ENCODE measurements around the gene PPM1H.

Gene PPM1H

DNA sequence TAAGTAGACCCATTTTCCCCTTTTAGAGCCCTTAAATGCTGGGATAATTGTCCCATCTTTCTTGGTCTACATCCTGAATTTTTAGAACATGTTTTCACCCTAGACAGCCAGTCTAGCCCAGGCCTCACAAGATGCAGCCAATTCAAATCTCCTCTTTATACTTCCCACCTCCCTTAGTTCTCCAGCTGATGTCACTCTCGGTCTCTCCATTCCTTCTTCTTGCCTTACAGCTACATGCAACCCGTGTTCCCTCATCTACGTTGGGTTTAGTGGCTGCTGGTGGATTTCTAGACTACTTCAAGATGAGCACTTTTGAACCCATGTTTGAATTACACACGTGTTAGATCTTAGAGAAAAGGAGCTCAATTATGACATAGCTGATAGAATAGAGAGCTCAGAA lies 132.0 kb downstream of the PPM1H start:
- Histone ChIP-seq H3K4me2 (ENCODE audit: insufficient read depth, low read length) (no peak overlapping the region), H3K4me1 (ENCODE audit: insufficient read depth, low read length) (0 out of 2 replicates have a peak, but pooled peaks cover 4% of the 10 kb centered on the region), H3K27me3 (ENCODE audit: insufficient read depth, low read length, poor library complexity) (no peaks in the 10 kb centered on the region), H2AFZ (ENCODE audit: low read depth, low read length) (no peak overlapping the region), H4K20me1 (ENCODE audit: insufficient read depth, low read length) (no peaks in the 10 kb centered on the region), H3K9me3 (ENCODE audit: insufficient read depth, low read length, severe bottlenecking) (no peaks in the 10 kb centered on the region), H3K79me2 (ENCODE audit: insufficient read depth, low read length) (no peaks in the 10 kb centered on the region), H3K27ac (ENCODE audit: low read length) (no peak overlapping the region), H3K9ac (ENCODE audit: low read depth, low read length) (no peak overlapping the region), H3K4me3 (ENCODE audit: low read depth in 1 of 2, low read length in 2 of 2) (no peak overlapping the region), H3K36me3 (ENCODE audit: insufficient read depth, low read length) (no peaks in the 10 kb centered on the region)
- TF ChIP-seq EZH2 (IDR thresholded peaks at IDR 0.05; ENCODE audit: borderline replicate concordance, low read depth, low read length, severe bottlenecking): no peak
- TF ChIP-seq, protein P1, sequence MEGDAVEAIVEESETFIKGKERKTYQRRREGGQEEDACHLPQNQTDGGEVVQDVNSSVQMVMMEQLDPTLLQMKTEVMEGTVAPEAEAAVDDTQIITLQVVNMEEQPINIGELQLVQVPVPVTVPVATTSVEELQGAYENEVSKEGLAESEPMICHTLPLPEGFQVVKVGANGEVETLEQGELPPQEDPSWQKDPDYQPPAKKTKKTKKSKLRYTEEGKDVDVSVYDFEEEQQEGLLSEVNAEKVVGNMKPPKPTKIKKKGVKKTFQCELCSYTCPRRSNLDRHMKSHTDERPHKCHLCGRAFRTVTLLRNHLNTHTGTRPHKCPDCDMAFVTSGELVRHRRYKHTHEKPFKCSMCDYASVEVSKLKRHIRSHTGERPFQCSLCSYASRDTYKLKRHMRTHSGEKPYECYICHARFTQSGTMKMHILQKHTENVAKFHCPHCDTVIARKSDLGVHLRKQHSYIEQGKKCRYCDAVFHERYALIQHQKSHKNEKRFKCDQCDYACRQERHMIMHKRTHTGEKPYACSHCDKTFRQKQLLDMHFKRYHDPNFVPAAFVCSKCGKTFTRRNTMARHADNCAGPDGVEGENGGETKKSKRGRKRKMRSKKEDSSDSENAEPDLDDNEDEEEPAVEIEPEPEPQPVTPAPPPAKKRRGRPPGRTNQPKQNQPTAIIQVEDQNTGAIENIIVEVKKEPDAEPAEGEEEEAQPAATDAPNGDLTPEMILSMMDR (IDR thresholded peaks at IDR 0.05; ENCODE audit: borderline replicate concordance, extremely low read depth, low read length, poor library complexity, severe bottlenecking): no peak
- ATAC-seq (ENCODE audit: insufficient read depth, low read depth) (no peak), DNase-seq (no peak)

DNA sequence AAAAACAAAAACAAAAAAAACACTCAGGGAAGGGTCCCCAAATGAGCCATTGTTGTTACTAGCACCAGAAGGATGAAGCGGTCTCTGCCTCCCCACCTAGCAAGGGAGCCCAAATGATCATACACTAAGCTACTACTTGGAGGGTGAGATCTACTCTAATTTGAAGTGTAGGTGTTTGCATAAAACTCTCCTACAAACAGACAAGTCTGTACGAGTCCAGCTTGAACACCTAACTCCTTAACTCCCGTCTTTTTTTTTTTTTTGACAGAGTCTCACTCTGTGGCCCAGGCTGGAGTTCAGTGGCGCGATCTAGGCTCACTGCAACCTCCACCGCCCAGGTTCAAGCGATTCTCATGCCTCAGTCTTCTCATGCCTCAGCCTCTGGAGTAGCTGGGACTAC lies 132.6 kb downstream of the PPM1H start:
- DNase-seq: no peak
- no peaks in the 10 kb centered on the region for H3K79me2 ChIP-seq (ENCODE audit: insufficient read depth, low read length)
- H3K4me3 ChIP-seq (ENCODE audit: low read depth in 1 of 2, low read length in 2 of 2): no peak overlapping the region
- H3K27ac ChIP-seq (ENCODE audit: low read length): no peak overlapping the region
- no peaks in the 10 kb centered on the region for H3K9me3 ChIP-seq (ENCODE audit: insufficient read depth, low read length, severe bottlenecking)
- ATAC-seq (ENCODE audit: insufficient read depth, low read depth): no peak
- no peak overlapping the region for H3K9ac ChIP-seq (ENCODE audit: low read depth, low read length)
- no peaks in the 10 kb centered on the region for H4K20me1 ChIP-seq (ENCODE audit: insufficient read depth, low read length)
- 0 out of 2 replicates have a peak, but pooled peaks cover 4% of the 10 kb centered on the region for H3K4me1 ChIP-seq (ENCODE audit: insufficient read depth, low read length)
- H3K4me2 ChIP-seq (ENCODE audit: insufficient read depth, low read length): no peak overlapping the region
- TF ChIP-seq, protein P1 (IDR thresholded peaks at IDR 0.05; ENCODE audit: borderline replicate concordance, extremely low read depth, low read length, poor library complexity, severe bottlenecking): no peak
- TF ChIP-seq EZH2 (IDR thresholded peaks at IDR 0.05; ENCODE audit: borderline replicate concordance, low read depth, low read length, severe bottlenecking): no peak
- H3K27me3 ChIP-seq (ENCODE audit: insufficient read depth, low read length, poor library complexity): no peaks in the 10 kb centered on the region
- no peak overlapping the region for H2AFZ ChIP-seq (ENCODE audit: low read depth, low read length)
- no peaks in the 10 kb centered on the region for H3K36me3 ChIP-seq (ENCODE audit: insufficient read depth, low read length)

DNA sequence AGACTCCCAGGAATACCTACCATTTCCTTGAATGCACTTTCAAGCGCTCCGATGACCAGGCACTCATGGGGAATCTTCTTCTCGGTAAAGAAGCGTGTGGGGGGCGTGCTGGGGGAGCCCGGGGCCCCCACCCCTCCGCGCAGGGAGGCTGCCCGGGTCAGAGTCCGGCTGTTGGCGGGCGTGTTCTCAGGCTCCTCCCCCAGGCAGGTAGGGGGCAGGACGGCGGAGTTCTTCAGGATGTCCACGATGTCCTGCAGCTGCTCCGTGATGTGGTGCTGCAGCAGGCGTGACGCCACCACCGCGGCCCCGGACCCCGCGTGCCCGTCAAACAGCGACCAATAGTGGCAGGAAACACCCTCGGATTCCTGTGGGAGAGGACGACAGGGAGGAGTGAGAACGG lies 133.2 kb downstream of the PPM1H start:
- no peak overlapping the region for H3K4me2 ChIP-seq (ENCODE audit: insufficient read depth, low read length)
- TF ChIP-seq, protein P1 (IDR thresholded peaks at IDR 0.05; ENCODE audit: borderline replicate concordance, extremely low read depth, low read length, poor library complexity, severe bottlenecking): no peak
- no peak for TF ChIP-seq EZH2 (IDR thresholded peaks at IDR 0.05; ENCODE audit: borderline replicate concordance, low read depth, low read length, severe bottlenecking)
- no peak overlapping the region for H2AFZ ChIP-seq (ENCODE audit: low read depth, low read length)
- ATAC-seq (ENCODE audit: insufficient read depth, low read depth) (no peak), DNase-seq (no peak)
- H3K36me3 ChIP-seq (ENCODE audit: insufficient read depth, low read length): no peaks in the 10 kb centered on the region
- no peaks in the 10 kb centered on the region for H3K27me3 ChIP-seq (ENCODE audit: insufficient read depth, low read length, poor library complexity)
- no peak overlapping the region for H3K9ac ChIP-seq (ENCODE audit: low read depth, low read length)
- no peak overlapping the region for H3K4me3 ChIP-seq (ENCODE audit: low read depth in 1 of 2, low read length in 2 of 2)
- no peak overlapping the region for H3K27ac ChIP-seq (ENCODE audit: low read length)
- H3K79me2 ChIP-seq (ENCODE audit: insufficient read depth, low read length): no peaks in the 10 kb centered on the region
- H4K20me1 ChIP-seq (ENCODE audit: insufficient read depth, low read length): no peaks in the 10 kb centered on the region
- 0 out of 2 replicates have a peak, but pooled peaks cover 4% of the 10 kb centered on the region for H3K4me1 ChIP-seq (ENCODE audit: insufficient read depth, low read length)
- H3K9me3 ChIP-seq (ENCODE audit: insufficient read depth, low read length, severe bottlenecking): no peaks in the 10 kb centered on the region
